ENCODE results near the gene IL17F. TPM values are rescaled to one million over a fixed set of nuclear protein-coding genes. Genes with fewer than 3 reads are reported as not detected.

The IL17F gene
- polyA plus RNA-seq, 1 donor (not counting 4 experiments of a cell fraction or from before 2014, with no cell fraction given), result not detected

DNA sequence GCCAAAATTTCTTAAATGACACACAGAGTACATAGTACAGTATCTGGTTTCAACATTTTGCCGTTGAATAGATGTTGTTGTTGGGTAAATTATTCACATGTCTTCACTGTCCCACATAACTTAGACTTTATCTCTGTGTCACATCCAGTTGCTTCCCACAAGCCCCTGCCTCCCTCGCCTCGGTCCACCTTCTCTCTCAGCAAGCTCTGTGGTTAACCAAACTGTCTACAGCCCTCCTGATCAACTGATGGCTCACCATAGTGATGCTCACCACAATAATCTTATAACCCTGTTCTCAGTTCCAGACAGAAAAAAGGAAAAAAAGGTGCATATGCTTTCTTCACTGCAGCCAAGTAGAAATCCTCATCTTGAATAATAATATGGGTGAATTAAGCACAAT lies 23.0 kb downstream of the IL17F start:
- no peaks in the 10 kb centered on the region for H3K79me2 ChIP-seq (ENCODE audit: control insufficient read depth, insufficient read depth, low read length)
- no peak overlapping the region for H3K4me3 ChIP-seq (ENCODE audit: control insufficient read depth in 2 of 3, extremely low read depth in 1 of 3, insufficient read depth in 2 of 3, low read depth in 1 of 3, low read length in 3 of 3)
- DNase-seq (ENCODE audit: low read depth, low spot score) (no peak), FAIRE-seq (no peak)
- H2AFZ ChIP-seq (ENCODE audit: control insufficient read depth, low read length), result no peak overlapping the region
- H3K36me3 ChIP-seq (ENCODE audit: control insufficient read depth in 2 of 2, extremely low read depth in 1 of 2, insufficient read depth in 2 of 2, low read length in 2 of 2), result no peaks in the 10 kb centered on the region
- no peak overlapping the region for H3K27ac ChIP-seq (ENCODE audit: control insufficient read depth, insufficient read depth, low read length)
- TF ChIP-seq EZH2 (IDR thresholded peaks at IDR 0.05; ENCODE audit: low read length), result no peak
- TF ChIP-seq, protein P1, sequence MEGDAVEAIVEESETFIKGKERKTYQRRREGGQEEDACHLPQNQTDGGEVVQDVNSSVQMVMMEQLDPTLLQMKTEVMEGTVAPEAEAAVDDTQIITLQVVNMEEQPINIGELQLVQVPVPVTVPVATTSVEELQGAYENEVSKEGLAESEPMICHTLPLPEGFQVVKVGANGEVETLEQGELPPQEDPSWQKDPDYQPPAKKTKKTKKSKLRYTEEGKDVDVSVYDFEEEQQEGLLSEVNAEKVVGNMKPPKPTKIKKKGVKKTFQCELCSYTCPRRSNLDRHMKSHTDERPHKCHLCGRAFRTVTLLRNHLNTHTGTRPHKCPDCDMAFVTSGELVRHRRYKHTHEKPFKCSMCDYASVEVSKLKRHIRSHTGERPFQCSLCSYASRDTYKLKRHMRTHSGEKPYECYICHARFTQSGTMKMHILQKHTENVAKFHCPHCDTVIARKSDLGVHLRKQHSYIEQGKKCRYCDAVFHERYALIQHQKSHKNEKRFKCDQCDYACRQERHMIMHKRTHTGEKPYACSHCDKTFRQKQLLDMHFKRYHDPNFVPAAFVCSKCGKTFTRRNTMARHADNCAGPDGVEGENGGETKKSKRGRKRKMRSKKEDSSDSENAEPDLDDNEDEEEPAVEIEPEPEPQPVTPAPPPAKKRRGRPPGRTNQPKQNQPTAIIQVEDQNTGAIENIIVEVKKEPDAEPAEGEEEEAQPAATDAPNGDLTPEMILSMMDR (optimal IDR thresholded peaks at IDR 0.05 in 1 of 3, IDR thresholded peaks at IDR 0.05 in 1 of 3, conservative IDR thresholded peaks at IDR 0.05 in 1 of 3; ENCODE audit: extremely low read depth in 1 of 3, insufficient read depth in 2 of 3, low read length in 3 of 3), result no peak
- no peak overlapping the region for H3K4me2 ChIP-seq (ENCODE audit: control insufficient read depth, extremely low read depth, insufficient read depth, low read depth, low read length)
- no peaks in the 10 kb centered on the region for H3K9me1 ChIP-seq (ENCODE audit: control insufficient read depth, extremely low read depth, insufficient read depth, low read length)
- dilution Hi-C loops (cut with MboI; ENCODE audit: extremely low pct_ligation_motif_present, low sequenced_read_pairs), result no loop called here
- H3K9ac ChIP-seq (ENCODE audit: control insufficient read depth, extremely low read depth, insufficient read depth, low read length), result no peak overlapping the region
- peaks cover 3% of the 10 kb centered on the region for H3K27me3 ChIP-seq (ENCODE audit: control insufficient read depth, extremely low read depth, insufficient read depth, low read length)
- H3K9me3 ChIP-seq (ENCODE audit: control insufficient read depth, low read depth, low read length), result no peaks in the 10 kb centered on the region
- H4K20me1 ChIP-seq (ENCODE audit: control insufficient read depth, extremely low read depth, insufficient read depth, low read length), result no peaks in the 10 kb centered on the region
- H3K4me1 ChIP-seq (ENCODE audit: control insufficient read depth, extremely low read depth, insufficient read depth, low read length), result no peaks in the 10 kb centered on the region

DNA sequence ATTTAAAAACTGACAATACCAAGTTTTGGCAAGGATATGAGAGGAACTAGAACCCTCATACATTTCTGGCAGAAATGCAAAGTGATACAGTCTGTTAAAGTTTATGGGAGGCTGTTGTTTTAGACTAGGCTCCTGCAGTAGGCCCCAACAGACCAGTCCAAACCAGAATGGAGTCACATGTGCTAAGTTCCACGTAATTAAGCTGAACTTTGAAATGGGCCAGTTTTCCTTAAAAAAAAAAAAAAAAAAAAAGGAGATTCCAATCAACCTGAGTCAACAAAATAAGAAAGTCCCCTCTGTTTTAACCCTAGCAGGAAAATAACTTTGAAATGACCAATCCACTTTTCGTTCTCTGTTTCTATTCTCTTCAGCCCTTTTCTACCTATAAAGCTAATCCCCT lies 26.5 kb downstream of the IL17F start:
- FAIRE-seq, result no peak

More for the DNA sequence above, 26.5 kb downstream of the IL17F start:
- dilution Hi-C loops (cut with MboI; ENCODE audit: extremely low pct_ligation_motif_present, low sequenced_read_pairs), result no loop called here
- H3K36me3 ChIP-seq (ENCODE audit: control insufficient read depth in 2 of 2, extremely low read depth in 1 of 2, insufficient read depth in 2 of 2, low read length in 2 of 2), result no peaks in the 10 kb centered on the region
- TF ChIP-seq, protein P1 (optimal IDR thresholded peaks at IDR 0.05 in 1 of 3, IDR thresholded peaks at IDR 0.05 in 1 of 3, conservative IDR thresholded peaks at IDR 0.05 in 1 of 3; ENCODE audit: extremely low read depth in 1 of 3, insufficient read depth in 2 of 3, low read length in 3 of 3), result no peak
- TF ChIP-seq EZH2 (IDR thresholded peaks at IDR 0.05; ENCODE audit: low read length), result no peak
- no peak overlapping the region for H3K4me3 ChIP-seq (ENCODE audit: control insufficient read depth in 2 of 3, extremely low read depth in 1 of 3, insufficient read depth in 2 of 3, low read depth in 1 of 3, low read length in 3 of 3)
- H3K27ac ChIP-seq (ENCODE audit: control insufficient read depth, insufficient read depth, low read length), result no peak overlapping the region
- H2AFZ ChIP-seq (ENCODE audit: control insufficient read depth, low read length), result no peak overlapping the region
- peaks cover 3% of the 10 kb centered on the region for H3K27me3 ChIP-seq (ENCODE audit: control insufficient read depth, extremely low read depth, insufficient read depth, low read length)
- DNase-seq (ENCODE audit: low read depth, low spot score), result no peak
- H3K9ac ChIP-seq (ENCODE audit: control insufficient read depth, extremely low read depth, insufficient read depth, low read length), result no peak overlapping the region
- H4K20me1 ChIP-seq (ENCODE audit: control insufficient read depth, extremely low read depth, insufficient read depth, low read length), result no peaks in the 10 kb centered on the region
- H3K4me2 ChIP-seq (ENCODE audit: control insufficient read depth, extremely low read depth, insufficient read depth, low read depth, low read length), result no peak overlapping the region
- no peaks in the 10 kb centered on the region for H3K4me1 ChIP-seq (ENCODE audit: control insufficient read depth, extremely low read depth, insufficient read depth, low read length)
- H3K79me2 ChIP-seq (ENCODE audit: control insufficient read depth, insufficient read depth, low read length), result no peaks in the 10 kb centered on the region
- no peaks in the 10 kb centered on the region for H3K9me1 ChIP-seq (ENCODE audit: control insufficient read depth, extremely low read depth, insufficient read depth, low read length)
- no peaks in the 10 kb centered on the region for H3K9me3 ChIP-seq (ENCODE audit: control insufficient read depth, low read depth, low read length)
